RWPE2 (cell line): ENCODE results near the gene RNF145.
A peak's percentile ranks its signal among the peaks of the same experiment; 100 is the strongest.
"Not testable (repeated sequence)": the region's sequence is repeated elsewhere in the genome, so short reads cannot be mapped to it uniquely, and the experiment has no call there.

Source experiments
- ATAC-seq: fragments of 200-7000 bp; cut with Tn5 transposase; 3 replicates; pipeline ENCODE4 v1.9.1; 2021; ENCODE audit warnings: low read depth
- DNase-seq: peaks from one replicate; pipeline ENCODE4 v3.0.0-alpha.2; 2020; ENCODE audit warnings: low spot score
- H3K27ac ChIP-seq: fragments of 450-650 bp; 2 replicates; pipeline ENCODE4 v1.5.1; 2017; ENCODE audit warnings: mild to moderate bottlenecking; ENCODE audit not compliant: poor library complexity, severe bottlenecking
- H3K27me3 ChIP-seq: fragments of 250-450 bp; sonication (Bioruptor Pico); 2 replicates; pipeline ENCODE4 v1.5.1; 2021; ENCODE audit warnings: mild to moderate bottlenecking, moderate library complexity; ENCODE audit not compliant: insufficient read depth, poor library complexity, severe bottlenecking
- H3K36me3 ChIP-seq: fragments of 250-450 bp; sonication (Bioruptor Pico); 2 replicates; pipeline ENCODE4 v1.5.1; 2020; ENCODE audit warnings: low read depth, mild to moderate bottlenecking, moderate library complexity
- H3K4me1 ChIP-seq: fragments of 250-450 bp; sonication (Bioruptor Pico); 2 replicates; pipeline ENCODE4 v1.5.1; 2021; ENCODE audit warnings: mild to moderate bottlenecking, moderate library complexity; ENCODE audit not compliant: insufficient read depth, poor library complexity, severe bottlenecking
- H3K4me3 ChIP-seq: fragments of 250-450 bp; sonication (Bioruptor Pico); 2 replicates; pipeline ENCODE4 v1.5.1; 2021; ENCODE audit warnings: mild to moderate bottlenecking, moderate library complexity; ENCODE audit not compliant: severe bottlenecking
- H3K9me3 ChIP-seq: fragments of 250-450 bp; sonication (Bioruptor Pico); 2 replicates; pipeline ENCODE4 v1.5.1; 2021; ENCODE audit warnings: mild to moderate bottlenecking, moderate library complexity; ENCODE audit not compliant: severe bottlenecking
- TF ChIP-seq, protein P1 (sequence below): fragments of 450-650 bp; IDR thresholded peaks from one replicate; pipeline ENCODE4 v1.5.1; 2017; ENCODE audit warnings: mild to moderate bottlenecking, moderate library complexity; ENCODE audit not compliant: poor library complexity, severe bottlenecking

RNF145 gene

DNA sequence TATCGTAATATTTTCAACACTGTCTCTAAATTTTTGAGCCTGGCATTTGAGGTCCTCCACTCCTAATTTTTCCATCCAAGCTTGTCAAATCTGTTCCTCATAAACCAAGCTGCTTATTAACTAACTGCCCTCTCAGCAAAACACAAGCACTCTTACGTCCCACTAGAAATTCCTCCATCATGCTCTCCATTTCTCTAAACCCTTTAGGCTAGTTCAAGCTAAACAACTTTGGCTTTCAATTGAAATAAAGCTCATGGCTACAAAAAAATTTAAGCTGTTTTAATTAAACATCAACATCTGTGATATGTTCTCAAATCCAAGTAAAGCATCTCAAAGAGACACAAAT is 45.7 kb downstream of the RNF145 start:
- Histone ChIP-seq H3K9me3 (no peaks in the 10 kb centered on the region), H3K27ac (peak overlapping the region; percentile 83), H3K4me3 (no peak overlapping the region), H3K36me3 (peaks cover 96% of the 10 kb centered on the region), H3K27me3 (no peaks in the 10 kb centered on the region), H3K4me1 (peaks cover 23% of the 10 kb centered on the region)
- DNase-seq (no peak), ATAC-seq (peak; percentile 21)
- TF ChIP-seq, protein P1, sequence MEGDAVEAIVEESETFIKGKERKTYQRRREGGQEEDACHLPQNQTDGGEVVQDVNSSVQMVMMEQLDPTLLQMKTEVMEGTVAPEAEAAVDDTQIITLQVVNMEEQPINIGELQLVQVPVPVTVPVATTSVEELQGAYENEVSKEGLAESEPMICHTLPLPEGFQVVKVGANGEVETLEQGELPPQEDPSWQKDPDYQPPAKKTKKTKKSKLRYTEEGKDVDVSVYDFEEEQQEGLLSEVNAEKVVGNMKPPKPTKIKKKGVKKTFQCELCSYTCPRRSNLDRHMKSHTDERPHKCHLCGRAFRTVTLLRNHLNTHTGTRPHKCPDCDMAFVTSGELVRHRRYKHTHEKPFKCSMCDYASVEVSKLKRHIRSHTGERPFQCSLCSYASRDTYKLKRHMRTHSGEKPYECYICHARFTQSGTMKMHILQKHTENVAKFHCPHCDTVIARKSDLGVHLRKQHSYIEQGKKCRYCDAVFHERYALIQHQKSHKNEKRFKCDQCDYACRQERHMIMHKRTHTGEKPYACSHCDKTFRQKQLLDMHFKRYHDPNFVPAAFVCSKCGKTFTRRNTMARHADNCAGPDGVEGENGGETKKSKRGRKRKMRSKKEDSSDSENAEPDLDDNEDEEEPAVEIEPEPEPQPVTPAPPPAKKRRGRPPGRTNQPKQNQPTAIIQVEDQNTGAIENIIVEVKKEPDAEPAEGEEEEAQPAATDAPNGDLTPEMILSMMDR: no peak

DNA sequence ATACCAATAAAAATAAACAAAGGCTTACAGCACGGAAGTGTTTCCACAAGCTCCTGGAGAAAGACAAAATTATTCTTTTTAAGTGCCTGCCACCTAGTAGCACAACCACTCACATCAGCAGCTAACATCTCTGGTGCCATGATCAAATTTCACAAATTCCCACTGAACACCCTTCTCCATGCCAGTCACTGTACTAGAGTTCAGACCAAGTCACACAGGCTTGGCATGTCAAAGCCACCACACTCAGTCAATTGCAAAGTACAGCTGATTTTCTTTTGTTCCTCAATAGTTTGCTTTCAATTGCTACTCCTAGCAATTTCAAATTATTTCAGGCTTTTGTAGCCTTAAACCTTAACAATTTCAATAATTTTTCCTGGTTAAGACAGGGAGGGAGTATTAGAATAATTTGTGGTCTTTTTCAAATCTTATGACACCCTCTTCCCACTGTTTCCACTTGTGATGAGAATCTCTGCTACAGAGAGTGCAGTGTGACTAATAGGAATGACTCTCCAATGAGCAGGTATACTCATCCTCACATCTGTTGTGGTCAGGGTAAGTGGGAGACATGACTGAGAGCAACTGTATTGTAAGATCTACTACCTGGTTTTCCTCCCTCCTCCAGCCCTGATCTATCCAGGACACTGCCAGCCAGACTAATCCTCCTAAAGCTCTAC is 46.2 kb downstream of the RNF145 start:
- ATAC-seq: peak; percentile 100
- no peak overlapping the region for H3K4me3 ChIP-seq
- no peak for DNase-seq
- H3K36me3 ChIP-seq: peaks cover 96% of the 10 kb centered on the region
- peaks cover 23% of the 10 kb centered on the region for H3K4me1 ChIP-seq
- no peaks in the 10 kb centered on the region for H3K27me3 ChIP-seq
- no peaks in the 10 kb centered on the region for H3K9me3 ChIP-seq
- peak overlapping the region; percentile 83 for H3K27ac ChIP-seq
- TF ChIP-seq, protein P1: no peak

DNA sequence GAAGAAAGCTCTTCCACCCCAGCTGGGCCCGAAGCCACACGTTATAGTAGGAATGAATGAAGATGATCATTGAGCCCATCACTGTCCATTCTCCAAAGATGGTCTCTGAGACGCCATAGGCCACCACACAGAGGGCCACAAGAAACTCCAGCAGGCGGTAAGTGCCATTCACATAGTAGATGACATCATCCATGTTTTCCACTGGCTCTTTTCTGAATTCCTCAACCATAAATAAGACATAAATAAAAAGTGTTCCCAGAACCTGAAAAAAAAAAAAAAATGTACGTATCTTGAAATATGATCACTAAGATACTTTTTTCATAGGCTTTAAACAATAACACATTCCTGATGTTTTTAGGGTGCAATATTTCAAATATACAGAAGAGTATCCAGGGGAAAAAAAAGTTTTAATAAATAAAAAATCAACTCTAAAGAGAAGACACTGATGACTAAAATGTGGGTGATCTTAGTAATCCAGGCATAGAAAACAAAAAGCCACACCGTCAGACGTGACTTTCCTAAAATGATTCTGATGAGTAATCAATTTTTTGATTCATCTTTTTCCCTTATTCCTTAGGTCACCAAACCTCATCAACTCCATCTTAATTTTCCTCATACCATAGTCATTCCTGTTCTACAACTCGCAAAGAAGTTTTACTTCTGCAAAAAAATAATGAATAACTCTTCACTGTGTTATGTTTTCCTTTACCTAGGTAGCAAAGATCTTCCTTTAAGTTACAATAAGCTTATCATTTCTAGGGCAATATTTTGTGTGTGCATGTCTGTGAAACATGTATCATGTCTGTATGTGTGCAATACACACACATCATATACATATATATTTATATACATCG is 47.8 kb downstream of the RNF145 start:
- peaks cover 96% of the 10 kb centered on the region for H3K36me3 ChIP-seq
- TF ChIP-seq, protein P1: no peak
- H3K4me3 ChIP-seq: no peak overlapping the region
- ATAC-seq: no peak
- H3K27me3 ChIP-seq: no peaks in the 10 kb centered on the region
- no peak for DNase-seq
- H3K9me3 ChIP-seq: no peaks in the 10 kb centered on the region
- peak overlapping the region; percentile 83 for H3K27ac ChIP-seq
- peaks cover 29% of the 10 kb centered on the region for H3K4me1 ChIP-seq

DNA sequence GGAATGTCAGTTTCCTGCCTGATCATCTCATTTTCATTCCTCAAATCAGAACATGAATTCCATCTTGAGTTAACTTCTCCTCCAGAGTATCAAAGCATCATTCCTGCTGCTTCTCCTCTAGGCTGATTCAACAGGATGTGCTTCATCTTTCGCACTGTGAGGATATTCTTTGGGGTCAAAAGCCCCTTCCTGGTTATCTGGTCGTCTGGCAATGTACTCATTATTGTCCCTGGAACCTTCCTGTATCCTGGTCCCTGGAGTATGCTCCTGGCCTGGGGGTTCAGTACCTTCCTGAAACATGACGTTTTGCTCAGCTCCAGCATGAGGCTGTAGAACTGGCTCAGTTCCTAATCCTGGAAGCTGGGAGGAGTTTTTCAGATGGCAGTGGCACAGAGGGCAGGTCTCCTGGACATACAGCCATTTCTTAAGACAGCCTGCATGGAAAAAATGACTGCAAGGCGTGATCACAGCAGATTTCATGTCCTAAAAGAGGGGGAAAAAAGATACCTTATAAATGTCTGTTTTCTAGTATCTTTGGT is 50.7 kb downstream of the RNF145 start:
- H3K4me1 ChIP-seq: peaks cover 13% of the 10 kb centered on the region
- H3K27me3 ChIP-seq, ATAC-seq, H3K9me3 ChIP-seq, DNase-seq, H3K4me3 ChIP-seq: not testable (repeated sequence)
- peaks cover 87% of the 10 kb centered on the region for H3K36me3 ChIP-seq
- peak overlapping the region; percentile 12 for H3K27ac ChIP-seq

DNA sequence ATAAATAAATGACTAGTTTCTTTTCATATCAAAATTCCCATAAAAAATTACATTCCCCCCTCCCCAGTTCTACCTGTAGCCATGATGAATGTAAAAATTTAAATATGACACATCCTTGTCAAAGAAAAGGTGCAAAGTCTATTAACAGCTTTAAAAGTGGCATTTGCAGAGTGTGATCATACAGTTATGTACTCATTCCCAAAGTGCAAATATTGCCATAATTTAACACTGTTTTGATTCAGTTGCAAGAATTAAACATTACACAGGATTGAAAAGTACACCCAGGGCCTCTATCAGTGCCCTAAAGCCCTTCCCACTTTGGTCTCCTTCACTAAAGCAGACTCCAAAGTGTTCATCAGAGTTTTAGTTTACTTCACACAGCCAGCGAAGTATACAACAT is 51.8 kb downstream of the RNF145 start:
- DNase-seq (no peak), ATAC-seq (no peak)
- TF ChIP-seq, protein P1: no peak
- Histone ChIP-seq H3K9me3 (no peaks in the 10 kb centered on the region), H3K27me3 (no peaks in the 10 kb centered on the region), H3K27ac (peak overlapping the region; percentile 12), H3K4me3 (no peak overlapping the region), H3K36me3 (peaks cover 76% of the 10 kb centered on the region), H3K4me1 (peaks cover 6% of the 10 kb centered on the region)
